ENCODE data around the gene DYSF.

The DYSF gene

DNA sequence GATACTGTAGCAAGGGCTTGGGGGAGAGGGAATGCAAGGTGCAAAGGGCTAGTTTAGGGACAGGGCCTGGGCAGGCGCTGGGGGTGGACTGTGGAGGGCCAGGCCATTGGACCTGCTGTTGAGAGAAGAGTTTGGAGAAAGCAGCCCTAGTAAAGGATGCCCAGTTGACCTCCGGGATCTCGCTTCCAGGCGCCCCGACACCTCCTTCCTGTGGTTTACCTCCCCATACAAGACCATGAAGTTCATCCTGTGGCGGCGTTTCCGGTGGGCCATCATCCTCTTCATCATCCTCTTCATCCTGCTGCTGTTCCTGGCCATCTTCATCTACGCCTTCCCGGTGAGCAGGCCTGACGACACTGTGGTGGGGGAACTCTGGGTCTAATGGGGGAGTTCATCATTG is 229.0 kb downstream of the DYSF start:
- DNase-seq = no peak

DNA sequence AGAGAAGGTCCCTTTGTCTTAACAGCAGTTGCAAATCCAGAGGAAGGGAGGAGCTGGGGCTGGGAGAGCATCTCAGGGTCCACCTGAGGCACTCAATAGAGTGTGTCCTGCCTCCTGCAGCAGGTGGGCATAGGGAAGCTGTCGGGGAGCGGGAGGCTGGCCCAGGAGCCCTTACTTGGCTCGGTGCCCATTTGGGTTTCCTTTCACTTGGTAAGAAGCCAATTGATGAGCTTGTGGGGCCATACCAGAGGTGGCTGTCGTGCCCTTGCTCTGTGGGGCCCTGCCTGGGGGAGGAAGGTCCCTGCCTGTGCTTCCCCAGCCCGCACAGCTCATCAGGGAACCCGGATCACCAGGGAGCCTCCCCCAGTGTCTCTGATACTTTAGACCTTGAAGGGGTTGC is 229.7 kb downstream of the DYSF start:
- DNase-seq = no peak

DNA sequence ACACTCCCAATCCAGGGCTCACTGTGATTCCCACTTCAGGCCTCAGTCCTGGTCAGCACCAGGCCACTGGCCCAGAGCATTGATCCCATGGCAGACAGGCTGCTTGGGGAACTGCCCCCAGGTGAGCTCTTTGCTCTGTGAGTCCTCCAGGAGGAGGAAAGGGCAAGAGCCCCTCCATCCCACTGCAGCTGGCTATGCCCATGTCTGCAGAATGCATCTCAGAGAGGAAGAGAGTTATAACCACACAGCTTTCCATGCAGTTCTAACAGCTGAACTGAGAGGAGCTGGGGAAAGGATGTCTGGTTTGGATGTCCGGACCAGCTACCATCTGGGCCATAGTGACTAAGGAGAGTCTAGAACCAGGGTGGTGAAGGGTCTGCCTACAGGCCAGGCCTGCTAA is 230.3 kb downstream of the DYSF start:
- no peak for DNase-seq

DNA sequence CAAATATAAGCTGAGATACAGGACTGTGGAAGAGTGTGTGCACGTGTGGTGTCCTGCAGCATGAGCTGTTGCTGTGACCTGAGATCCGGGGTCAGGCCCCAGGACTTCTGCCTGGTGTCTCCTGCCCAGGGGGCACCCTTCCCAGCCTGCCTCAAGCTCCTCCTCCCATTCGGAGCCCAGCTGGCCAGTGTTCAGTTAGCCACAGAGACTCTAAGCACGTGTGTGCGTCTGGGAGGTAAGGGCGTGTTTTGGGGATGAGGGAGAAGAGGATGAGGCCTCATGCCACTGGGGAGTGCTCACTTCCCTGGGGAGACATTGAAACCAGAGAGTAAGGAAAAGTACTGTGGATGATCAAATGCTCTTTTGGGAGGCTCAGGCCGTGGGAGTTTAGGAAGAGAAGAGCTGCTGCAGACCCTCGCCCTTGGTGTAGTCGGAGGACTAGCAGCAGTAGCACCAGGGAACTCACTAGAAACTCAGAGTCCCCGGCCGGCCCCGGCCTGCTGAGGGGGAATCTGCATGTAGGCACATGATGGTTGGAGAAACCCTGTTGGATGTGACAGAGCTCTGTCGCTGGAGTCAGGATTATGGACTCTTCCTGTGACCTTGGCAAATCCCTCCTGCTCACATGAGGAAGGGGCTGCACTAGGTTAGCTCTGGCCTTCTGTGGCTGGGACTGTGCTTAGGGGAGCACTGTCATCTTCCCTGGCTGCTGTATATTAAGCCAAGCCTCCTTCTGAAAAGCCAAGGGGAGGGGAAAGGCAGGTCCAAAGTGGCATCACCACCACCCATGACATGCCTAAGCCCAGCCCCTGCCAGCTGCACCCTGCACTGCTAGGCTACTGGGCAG is 231.1 kb downstream of the DYSF start:
- DNase-seq = no peak

DNA sequence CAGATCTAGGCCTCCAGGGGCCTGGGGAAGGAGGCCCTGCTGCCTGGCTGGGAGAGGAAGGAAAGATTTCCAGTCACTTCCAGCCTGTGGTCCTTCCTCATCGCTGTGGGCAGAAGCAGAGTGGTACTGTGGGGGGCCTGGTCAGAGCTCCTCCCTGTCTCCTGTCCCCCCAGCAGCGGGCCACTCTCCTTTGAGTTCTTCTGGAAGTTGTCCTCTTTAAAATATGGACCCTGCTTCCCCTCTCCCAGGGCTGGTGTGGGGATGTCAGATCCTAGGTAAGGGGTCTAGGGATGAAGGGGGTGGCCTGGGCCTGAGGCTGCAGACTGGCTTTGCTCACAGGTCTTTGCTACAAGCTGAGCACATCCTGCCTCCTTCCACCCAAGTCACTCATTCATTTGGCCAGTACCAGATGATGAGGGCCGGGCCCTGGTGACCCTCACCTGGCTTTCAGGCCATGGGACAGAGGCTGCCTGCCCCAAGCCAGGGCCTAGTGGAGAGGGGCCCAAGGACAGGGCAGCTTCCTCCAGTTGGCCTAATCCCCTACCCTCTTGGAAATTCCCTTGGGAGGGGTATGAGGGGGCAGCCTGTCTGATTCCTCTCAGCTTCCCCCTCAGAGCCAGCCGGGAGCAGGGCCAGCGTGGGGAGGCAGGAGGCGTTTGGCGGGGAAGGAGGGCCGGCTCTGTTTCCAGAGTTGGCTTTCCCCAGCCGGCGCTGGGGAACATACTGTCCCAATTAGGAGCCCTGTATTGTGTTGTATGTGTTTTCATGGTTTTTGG is 231.9 kb downstream of the DYSF start:
- no peak for DNase-seq

DNA sequence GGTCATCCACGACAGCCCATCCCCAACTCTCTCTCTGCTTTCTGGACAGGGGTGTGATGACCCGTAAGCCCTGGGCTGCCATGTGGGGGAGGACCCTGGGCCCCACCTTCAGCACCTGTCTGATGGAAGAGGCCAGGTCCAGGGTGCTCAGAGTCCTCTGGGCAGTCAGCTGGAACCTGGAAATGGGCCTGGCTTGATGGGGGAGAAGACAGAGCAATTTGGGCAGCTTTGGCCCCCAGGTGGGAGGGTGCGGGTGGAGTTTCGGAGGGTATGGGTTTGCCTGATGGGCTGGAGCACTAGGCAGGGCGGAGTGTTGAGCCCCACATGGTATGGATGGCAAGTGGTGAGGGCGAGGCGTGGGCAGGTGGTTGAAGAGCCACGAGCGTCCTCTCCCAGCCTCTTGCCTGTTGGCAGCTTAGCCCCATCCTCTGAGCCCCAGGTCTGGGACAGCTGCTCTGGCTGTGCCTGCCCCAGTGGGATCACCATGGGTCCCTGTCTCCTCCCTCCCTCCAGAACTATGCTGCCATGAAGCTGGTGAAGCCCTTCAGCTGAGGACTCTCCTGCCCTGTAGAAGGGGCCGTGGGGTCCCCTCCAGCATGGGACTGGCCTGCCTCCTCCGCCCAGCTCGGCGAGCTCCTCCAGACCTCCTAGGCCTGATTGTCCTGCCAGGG is 232.7 kb downstream of the DYSF start:
- no peak for DNase-seq

DNA sequence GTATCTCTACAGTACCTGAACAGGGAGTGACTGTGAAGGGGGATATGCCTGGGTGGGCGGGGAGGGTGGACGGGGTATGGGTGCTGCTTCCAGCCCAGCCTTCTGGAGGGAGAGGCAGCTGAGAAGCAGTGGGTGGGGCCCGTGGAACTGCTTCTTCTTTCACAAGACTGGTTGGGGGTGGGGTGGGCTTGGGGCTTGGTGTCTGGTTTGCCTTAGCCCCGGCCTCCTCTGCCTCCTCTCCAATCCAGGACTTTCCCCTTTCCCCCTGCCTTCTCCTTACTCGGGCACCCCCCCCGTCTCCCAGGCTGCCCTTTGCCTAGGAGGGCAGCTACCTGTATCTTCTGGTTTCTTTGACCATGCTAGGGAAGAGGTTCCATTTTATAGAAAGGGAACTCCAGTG is 233.4 kb downstream of the DYSF start:
- DNase-seq = no peak

DNA sequence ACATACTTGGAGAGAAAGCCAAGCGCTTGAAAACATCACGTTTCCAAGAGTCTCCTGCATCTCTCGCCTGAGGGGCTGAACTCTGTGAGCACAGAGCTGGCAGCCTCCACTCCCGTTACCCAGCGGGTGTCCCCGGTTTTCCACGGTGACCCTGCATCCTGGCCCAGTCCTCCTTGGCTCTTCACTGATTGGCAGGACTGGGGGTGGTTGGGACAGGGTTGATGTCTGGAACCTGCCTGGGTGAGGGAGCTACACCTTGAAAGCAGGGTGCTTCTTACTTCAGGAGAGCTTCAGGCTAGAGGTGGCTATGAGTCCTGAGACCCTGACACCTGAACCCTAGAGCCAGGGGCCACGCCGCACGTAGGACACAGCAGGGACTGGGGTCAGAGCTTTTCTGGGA is 234.1 kb downstream of the DYSF start:
- no peak for DNase-seq

DNA sequence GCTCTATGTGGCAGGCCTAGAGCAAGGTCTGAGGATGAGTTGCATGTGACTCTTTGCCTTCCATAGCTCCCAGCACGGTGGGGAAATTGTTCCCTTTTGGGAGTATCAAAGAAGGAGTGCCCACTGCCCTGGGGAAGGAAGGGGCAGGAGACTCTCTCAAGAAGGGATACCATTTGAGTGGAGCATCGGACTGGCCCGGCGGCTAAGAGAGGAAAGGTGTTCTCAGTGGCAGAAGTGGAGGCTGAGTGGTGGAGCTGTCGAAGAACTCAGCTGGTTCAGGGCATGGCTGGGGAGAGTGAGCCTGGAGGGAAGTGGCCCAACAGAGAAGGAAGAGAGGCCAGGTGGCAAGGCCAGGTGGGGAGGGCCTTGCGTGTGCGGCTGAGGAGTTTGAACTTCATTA is 235.2 kb downstream of the DYSF start:
- DNase-seq = no peak

DNA sequence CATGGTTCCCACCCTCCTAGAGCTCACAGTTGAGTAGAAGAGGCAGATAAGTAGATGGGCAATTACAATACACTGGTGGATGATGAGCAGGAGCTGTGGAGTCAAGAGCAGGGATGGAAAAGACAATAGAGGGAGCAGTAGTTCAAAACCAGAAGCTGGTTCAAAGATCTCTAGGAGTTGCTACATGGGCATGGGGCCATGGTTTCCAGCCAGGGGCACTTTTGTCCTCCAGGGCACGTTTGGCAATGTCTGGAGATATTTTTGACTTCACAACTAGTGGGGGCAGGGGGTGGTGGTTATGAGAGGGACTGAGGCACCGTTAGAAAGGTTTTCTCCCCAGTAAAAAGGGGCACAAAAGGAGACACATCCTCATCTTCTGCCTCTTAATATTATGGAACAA is 236.0 kb downstream of the DYSF start:
- no peak for DNase-seq

DNA sequence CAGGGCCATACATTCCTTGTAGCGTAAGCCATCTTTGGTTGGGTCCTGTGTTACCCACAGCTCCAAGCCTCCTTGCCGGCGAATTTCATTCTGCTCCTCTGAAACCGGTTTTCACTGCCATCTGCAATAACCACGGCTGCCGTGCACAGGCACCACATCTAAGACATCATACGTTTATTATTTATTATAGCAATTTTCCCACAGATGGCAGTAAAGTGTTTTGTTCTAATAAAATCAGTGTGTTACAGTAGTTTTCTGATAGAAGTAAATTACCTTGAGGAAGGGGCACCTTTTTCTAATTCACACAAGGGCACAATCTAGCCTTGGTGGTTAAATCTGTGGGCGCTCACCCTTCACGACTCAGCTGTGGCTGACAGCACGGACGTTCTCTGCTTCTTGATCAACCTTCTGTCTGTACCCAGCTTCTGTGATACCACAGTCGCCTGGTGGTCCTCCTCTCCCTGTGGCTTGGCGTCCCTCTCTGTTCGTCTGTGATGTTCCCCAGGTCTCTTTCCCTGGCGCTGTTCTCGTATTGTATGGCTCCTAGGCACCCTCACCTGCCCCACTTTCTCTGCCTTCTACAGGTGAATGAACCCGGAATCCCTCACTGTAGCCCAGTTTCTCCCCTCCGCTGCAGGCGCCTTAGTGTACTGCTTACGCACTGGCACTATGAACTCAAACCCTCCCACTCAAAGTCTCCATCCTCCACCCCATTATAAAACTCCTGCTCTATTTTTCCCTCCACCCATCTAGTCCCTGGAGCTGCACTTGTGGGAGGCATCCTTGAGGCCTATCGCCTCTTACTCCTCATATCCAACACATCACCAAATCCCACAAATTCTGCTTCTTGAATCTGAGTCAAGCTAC is 236.8 kb downstream of the DYSF start:
- DNase-seq = no peak

DNA sequence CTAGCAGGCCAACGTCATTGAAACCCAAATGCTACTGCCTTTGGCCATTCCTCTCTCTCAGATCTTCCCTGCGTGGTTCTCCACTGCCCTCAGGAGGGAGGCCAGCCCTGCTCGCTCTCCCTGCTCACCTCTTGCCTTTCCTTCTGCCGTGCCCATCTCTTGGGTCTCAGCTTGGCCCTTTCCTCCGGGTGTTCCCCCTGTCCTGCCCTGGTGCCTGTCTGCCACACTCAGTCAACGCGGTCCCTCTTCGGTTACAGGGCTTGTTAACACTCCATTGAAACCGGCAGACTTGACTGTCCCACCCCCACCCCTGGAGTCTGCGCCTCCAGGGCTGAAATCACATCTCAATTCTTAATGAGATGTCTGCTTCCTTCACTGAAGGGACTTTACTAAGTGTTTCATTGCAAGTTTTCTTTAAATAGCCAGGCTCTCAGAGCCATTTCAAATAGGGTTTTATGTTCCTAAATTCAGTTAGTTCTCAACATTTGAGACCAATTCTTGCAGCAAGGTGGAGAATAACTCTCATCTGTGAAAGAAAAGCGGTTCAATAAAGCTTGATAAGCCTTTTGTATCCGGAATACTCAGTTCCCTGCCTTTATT is 237.6 kb downstream of the DYSF start:
- no peak for DNase-seq

DNA sequence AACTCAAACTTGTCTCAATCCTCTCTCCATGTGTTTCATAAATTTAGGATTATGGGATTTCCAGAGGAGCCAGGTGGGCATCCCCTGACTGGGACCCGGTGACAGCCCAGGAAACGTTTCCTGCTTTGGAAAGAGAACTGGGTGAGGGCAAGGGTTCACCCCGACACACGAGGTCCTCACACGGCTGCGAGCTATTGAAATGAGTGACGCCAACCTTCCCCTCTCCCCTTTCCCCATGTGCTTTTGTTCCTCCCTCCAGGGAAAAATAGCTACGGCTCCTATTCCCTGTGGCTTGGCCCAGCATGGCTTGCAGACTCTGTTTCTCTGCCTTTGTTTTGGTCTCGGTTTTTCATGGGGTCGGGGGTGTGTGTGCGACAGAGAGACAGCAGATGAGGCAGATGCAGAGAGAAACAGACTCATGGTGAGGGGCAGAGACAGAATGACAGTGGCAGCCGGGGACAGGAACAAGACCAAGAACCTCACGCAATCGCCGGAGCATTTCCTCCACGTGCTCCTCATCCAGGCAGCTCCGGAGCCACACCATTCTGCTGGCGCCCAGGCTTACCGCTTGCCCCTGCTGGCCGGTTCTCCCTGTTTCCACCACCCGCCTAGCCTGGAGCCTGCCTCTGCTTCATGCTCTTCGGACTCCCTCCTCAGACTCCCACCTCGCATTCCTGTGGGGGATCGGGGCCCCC is 238.5 kb downstream of the DYSF start:
- no peak for DNase-seq

DNA sequence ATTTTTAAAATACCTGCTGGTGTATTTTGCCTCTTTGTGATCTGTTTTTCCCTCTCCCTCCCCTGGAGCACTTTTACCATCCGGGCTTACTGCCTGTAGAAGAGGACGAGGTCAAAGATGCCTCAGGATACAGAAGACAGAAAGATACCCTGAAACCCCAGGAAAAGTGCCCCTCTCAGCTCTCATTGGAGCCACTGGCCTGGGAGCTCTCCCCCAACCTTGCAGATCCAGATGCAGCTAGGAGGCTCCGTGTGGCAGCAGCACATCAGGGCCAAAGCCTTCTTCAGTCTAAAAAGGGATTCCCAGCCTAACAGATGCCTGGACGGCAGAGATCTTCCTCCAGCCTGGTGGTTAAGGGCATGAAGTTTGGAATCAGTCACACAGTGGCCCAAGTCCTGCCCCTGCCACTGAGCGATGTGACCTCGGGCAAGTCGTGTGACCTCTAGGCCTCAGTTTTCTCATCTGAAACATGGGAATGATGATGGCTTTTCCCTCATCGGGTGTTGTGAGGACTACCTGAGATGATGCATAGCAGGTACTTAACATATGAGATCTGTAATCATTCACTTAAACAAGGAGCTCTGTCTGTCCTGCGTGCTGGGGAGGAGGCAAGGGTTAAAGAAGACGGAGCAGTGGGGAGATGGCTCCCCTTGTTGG is 239.4 kb downstream of the DYSF start:
- no peak for DNase-seq

DNA sequence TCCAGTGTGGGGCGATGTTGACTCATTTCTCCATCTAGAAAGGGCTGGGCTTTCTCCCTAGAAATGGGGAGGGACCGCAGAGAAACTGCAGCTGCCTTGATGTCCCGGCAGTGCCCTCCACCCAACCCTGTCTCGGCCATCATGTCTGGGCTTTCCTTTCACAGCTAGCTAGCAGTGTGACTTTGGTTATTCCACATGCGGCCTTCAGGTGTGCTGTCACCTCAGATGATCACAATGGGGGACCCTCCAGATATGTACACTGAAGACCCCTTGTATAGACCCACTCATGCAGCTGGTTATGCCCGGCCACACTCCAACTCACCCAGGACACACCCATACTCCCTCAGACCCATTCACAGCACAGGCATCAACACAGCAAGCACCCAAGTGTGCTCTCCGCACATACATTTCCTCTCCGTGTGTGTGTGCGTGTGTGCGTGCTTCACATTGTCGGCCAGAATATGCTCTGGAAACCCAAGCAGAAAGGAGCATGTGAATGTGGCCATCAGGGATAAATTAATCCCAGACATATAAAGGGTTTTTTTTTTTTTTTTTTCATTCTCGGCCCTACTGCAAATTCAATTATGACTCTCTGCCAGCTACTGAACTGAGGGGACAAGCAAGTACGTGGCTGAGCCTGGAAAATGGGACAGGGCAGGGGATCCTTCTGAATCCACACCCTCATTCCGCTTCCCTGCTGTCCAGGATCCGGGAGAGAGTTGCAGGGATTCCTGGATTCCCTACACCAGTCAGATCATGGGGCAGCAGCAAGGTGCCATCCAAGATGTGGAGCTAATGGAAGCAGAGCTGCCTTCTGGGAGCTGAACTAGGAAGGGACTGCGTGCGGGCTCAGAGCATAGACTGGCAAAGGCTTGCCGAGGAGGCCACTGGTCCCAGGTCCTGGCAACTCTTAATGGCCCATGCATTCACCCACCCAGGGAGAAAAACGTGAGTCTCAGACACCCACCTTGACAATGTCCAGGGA is 240.2 kb downstream of the DYSF start:
- no peak for DNase-seq

DNA sequence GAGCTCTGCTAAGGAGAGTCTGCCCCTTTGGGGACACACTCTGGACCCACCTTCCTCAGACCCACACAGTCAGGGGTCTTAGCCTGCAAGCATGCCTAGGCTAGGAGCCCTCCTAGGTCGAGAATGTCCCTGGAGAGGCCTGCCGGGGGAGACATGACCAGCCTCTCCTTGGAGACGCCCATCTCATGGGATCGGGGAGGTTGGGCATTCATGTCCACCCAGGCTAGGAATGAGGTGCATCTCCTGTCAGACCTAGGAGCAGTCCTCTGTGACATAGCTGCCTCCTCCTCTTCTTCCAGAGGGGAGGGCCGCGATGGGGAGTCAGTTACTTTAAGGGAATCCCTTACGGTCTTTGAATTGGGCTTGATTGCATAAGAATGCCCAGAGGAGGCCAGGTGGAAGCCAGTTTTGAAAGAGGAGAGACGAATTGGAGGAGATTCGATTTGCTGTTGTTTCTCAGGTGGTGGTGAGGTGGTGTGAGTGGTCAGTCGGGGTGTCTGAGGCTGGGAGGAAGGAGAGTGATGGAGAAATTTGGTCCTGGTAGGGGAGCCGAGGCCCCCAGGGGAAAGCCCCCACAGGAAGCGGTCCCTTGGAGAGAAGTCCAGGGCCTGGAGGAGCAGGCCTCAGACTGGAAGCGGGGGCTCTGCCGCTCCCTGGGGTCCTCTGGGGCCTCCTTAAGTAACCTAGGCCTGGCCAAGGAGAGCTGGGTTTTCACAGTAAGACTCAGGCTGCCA is 241.3 kb downstream of the DYSF start:
- no peak for DNase-seq

DNA sequence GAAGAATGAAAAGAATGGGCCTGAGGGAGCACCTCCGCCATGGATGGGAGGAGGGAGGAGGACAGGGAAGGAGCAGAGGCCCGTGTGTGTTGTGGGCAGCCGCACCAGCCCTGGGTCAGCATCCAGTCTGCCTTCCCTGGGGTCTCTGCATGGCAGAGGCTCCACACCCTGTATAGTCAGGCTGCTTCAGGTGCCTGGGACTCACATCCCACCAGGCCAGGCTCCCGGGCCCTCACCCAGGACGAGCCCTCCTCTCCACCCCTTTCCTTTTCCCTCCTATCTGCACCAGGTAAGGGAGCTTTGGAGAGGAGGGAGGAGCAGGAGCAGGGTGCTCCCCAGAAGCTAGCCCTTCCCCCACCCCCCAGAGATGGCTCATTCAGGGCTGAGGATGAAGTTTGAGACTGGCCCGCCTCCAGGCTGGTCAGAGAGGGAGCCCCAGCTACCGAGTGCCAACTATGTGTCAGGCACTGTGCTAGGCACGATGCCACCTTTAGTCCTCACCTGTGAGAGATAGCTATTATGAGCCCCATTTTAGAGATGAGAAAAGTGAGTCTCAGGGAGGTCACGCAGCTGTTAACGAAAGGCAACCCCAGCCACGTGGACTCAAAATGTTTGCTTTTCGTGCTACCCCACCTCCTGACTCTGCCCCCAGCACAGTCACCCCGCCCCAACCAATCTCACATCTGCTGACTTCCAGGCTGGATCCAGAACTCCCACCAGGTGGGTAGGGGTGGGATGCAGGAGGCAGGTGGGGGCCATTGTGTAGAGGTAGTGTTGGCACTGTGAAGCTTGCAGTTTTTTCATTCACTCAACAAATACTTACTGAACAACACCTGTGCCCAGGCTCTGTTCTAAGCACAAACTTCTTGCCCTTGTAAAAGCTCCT is 242.1 kb downstream of the DYSF start:
- no peak for DNase-seq

DNA sequence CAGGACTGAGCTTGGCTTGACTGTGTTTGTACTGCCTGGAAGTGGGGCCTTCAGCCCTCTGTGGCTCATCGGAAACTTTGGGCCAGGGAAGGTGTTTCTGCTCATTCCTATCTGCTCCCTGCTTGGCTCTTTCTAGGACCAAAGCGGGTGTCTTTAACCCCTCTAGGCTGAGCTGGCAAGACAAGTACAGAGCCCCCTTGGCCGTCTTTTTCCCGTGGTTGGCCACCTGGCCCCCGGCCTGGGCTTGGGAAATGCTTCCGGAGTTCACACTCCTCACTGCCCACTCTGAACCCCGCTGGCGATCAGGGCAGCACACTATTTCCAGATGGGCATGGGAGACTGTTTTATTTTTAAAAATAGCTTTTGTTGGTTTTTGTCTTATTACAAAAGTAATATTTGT is 243.0 kb downstream of the DYSF start:
- no peak for DNase-seq

Data from CD4-positive, alpha-beta T cell treated with Interleukin-17A for 4 hours (primary cell).